ENCODE results near the gene ATP2B1. TPM values are rescaled to one million over a fixed set of nuclear protein-coding genes. Genes with fewer than 3 reads are reported as not detected.

ATP2B1 gene
- total and polyA plus RNA-seq, 7 donors: 14.3 to 54.0 (median 30.1) TPM

GRCh38 chr12:89752341-89752740, 43.7 kb upstream of the ATP2B1 start:
- Histone ChIP-seq H3K36me3 (ENCODE audit: insufficient read depth in 1 of 2, low read depth in 1 of 2) (no peaks in the 10 kb centered on the region), H3K4me3 (no peak overlapping the region), H3K27me3 (ENCODE audit: insufficient read depth in 3 of 3, low read length in 2 of 3) (no peaks in the 10 kb centered on the region), H3K27ac (no peak overlapping the region), H3K9me3 (no peaks in the 10 kb centered on the region), H3K4me1 (no peaks in the 10 kb centered on the region)
- no peak for ATAC-seq
- no peak for DNase-seq
- no peak for TF ChIP-seq CTCF (IDR thresholded peaks at IDR 0.05)
- intact Hi-C loops (cut with DNase I): no loop called here
- WGBS, 3 donors: 48 to 64% (median 51%) methylated on average over 1 of the region's 1 CpG

- Histone ChIP-seq H3K36me3 (ENCODE audit: insufficient read depth in 1 of 2, low read depth in 1 of 2) (no peaks in the 10 kb centered on the region), H3K27ac (no peak overlapping the region), H3K9me3 (no peaks in the 10 kb centered on the region), H3K27me3 (ENCODE audit: insufficient read depth in 3 of 3, low read length in 2 of 3) (no peaks in the 10 kb centered on the region), H3K4me3 (no peak overlapping the region), H3K4me1 (no peaks in the 10 kb centered on the region)
- ATAC-seq: no peak
- TF ChIP-seq CTCF (IDR thresholded peaks at IDR 0.05): no peak
- no peak for DNase-seq
- 75 to 78% (median 76%) methylated on average over 6 of the region's 6 CpGs for WGBS, 3 donors
- intact Hi-C loops (cut with DNase I): no loop called here
Measured at GRCh38 chr12:89750389-89751351, 42.0 kb upstream of the ATP2B1 start.

DNA sequence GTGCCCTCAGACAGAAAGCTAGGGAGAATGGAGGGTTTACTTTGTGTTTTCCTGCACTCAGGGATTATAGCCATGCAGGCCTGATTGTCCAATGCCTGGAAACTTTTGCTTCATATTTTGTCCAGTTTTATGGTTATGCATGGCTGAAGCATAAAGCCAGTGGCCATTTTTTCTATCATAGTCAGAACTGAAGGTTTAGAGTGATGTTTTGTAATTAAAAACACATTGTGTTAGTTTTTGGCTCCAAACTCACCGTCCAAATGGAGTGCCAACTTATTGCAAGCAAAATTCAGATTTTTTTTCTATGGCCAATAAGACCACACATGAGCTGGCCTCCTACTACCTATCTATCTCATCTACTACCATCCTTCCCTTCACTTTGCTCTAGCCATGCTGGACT, 40.2 kb upstream of the ATP2B1 start:
- Histone ChIP-seq H3K9me3 (no peaks in the 10 kb centered on the region), H3K27ac (no peak overlapping the region), H3K27me3 (ENCODE audit: insufficient read depth in 3 of 3, low read length in 2 of 3) (no peaks in the 10 kb centered on the region), H3K36me3 (ENCODE audit: insufficient read depth in 1 of 2, low read depth in 1 of 2) (no peaks in the 10 kb centered on the region), H3K4me3 (no peak overlapping the region), H3K4me1 (no peaks in the 10 kb centered on the region)
- ATAC-seq (no peak), DNase-seq (no peak)
- TF ChIP-seq CTCF (IDR thresholded peaks at IDR 0.05): no peak
- intact Hi-C loops (cut with DNase I): no loop called here
- 75 to 92% (median 77%) methylated on average over 1 of the region's 1 CpG for WGBS, 3 donors

- Histone ChIP-seq H3K27ac (no peak overlapping the region), H3K4me1 (no peaks in the 10 kb centered on the region), H3K9me3 (peaks cover 10% of the 10 kb centered on the region), H3K27me3 (ENCODE audit: insufficient read depth in 3 of 3, low read length in 2 of 3) (no peaks in the 10 kb centered on the region), H3K4me3 (no peak overlapping the region), H3K36me3 (ENCODE audit: insufficient read depth in 1 of 2, low read depth in 1 of 2) (no peaks in the 10 kb centered on the region)
- DNase-seq: no peak
- intact Hi-C loops (cut with DNase I): no loop called here
- ATAC-seq: no peak
- no peak for TF ChIP-seq CTCF (IDR thresholded peaks at IDR 0.05)
- 70 to 73% (median 72%) methylated on average over 2 of the region's 2 CpGs for WGBS, 3 donors
Measured at GRCh38 chr12:89745286-89745685, 36.6 kb upstream of the ATP2B1 start.

Measured in psoas muscle (tissue), 8 donors.